ENCODE data around the gene LNPEP.

LNPEP gene

GRCh38 chr5:96919754-96920197, 16.1 kb upstream of the LNPEP start:
- DNase-seq (ENCODE audit: extremely low read depth, low read depth) = no peak
- TF ChIP-seq CTCF (IDR thresholded peaks at IDR 0.05; ENCODE audit: low read depth, low read length) = no peak

- DNase-seq (ENCODE audit: extremely low read depth, low read depth) = no peak
- no peak for TF ChIP-seq CTCF (IDR thresholded peaks at IDR 0.05; ENCODE audit: low read depth, low read length)
Measured at GRCh38 chr5:96920744-96921355, 15.0 kb upstream of the LNPEP start.

GRCh38 chr5:96922499-96923244, 13.2 kb upstream of the LNPEP start:
- no peak for DNase-seq (ENCODE audit: extremely low read depth, low read depth)
- no peak for TF ChIP-seq CTCF (IDR thresholded peaks at IDR 0.05; ENCODE audit: low read depth, low read length)

DNA sequence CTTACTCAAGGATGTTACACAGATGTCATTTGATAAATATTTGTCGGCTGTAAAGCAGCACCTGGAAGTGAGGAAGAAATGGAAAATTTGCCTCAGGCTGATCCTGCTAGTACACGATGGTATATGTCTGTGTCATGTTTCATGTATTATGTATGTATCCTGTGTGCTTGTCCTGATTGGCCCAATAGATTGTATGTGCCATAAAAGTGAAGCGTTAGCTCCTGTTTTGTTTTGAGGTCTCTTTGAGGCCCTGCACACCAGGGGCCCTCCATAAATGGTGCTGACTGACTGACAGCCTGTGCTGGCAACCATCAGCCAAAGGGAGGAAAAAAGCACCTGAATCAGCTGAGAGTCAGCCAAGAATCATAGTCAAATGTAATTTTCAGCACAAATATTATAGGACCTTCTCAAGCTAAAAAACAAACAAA, 11.8 kb upstream of the LNPEP start:
- no peak for TF ChIP-seq CTCF (IDR thresholded peaks at IDR 0.05; ENCODE audit: low read depth, low read length)
- DNase-seq (ENCODE audit: extremely low read depth, low read depth) = no peak

- TF ChIP-seq CTCF (IDR thresholded peaks at IDR 0.05; ENCODE audit: low read depth, low read length) = no peak
- DNase-seq (ENCODE audit: extremely low read depth, low read depth) = no peak
Measured at GRCh38 chr5:96926276-96926675, 9.6 kb upstream of the LNPEP start.

DNA sequence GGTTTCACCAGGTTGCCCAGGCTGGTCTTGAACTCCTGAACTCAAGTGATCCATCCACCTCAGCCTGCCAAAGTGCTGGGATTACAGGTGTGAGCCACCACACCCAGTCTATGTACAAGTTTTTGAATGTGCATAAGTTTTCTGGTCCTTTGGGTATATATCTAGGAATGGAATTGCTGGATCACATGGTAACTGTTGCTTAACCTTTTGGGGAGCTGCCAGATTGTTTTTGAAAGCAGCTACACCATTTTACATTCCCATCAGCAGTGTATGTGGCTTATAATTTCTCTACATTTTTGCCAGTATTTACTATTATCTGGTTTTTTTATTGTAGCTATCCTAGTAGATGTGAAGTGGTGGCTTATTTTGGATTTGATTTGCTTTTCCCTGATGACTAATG, 8.9 kb upstream of the LNPEP start:
- DNase-seq (ENCODE audit: extremely low read depth, low read depth) = no peak
- TF ChIP-seq CTCF (IDR thresholded peaks at IDR 0.05; ENCODE audit: low read depth, low read length) = no peak

- no peak for DNase-seq (ENCODE audit: extremely low read depth, low read depth)
- TF ChIP-seq CTCF (IDR thresholded peaks at IDR 0.05; ENCODE audit: low read depth, low read length) = no peak
Measured at GRCh38 chr5:96928931-96929708, 6.8 kb upstream of the LNPEP start.
